HT1080 (cell line): Measurements from ENCODE around the gene VTI1A. TPM values are rescaled to one million over a fixed set of nuclear protein-coding genes. Genes with fewer than 3 reads are reported as not detected.
"Not testable (repeated sequence)": the region's sequence is repeated elsewhere in the genome, so short reads cannot be mapped to it uniquely, and the experiment has no call there.

Experiments used
- DNase-seq: peaks from one replicate; pipeline ENCODE4 v3.0.0-alpha.2; 2015; ENCODE audit warnings: low read depth
- total RNA-seq: library from RNA; depleted of rRNA; stranded (reverse); fragments of >200 nt; shearing (Covaris generic); gene quantifications from 2 replicates; pipeline ENCODE4 v1.2.3, GENCODE V29; 2014

Gene VTI1A
- total RNA-seq, 1 experiment from 2014 or later: 19.5 TPM

DNA sequence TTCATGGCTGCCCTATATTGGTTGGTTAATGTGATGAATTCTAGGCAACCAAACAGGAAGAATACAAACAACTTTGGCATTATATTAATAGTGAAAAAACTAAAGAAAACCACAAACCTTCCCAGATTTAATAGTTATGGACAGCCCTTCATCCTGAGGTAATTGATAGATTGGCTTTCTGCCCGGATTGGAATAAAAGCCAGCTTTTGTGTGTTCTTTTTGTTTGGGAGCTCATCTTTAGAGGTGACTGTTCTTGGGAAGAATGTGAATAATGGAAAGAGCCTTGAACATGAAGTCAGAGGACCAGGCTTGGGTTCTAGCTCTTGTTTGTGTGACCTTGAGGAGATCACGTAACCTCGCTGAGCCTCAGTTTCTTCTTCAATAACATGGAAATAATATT is 92.3 kb downstream of the VTI1A start:
- peak; percentile 3 for DNase-seq

DNA sequence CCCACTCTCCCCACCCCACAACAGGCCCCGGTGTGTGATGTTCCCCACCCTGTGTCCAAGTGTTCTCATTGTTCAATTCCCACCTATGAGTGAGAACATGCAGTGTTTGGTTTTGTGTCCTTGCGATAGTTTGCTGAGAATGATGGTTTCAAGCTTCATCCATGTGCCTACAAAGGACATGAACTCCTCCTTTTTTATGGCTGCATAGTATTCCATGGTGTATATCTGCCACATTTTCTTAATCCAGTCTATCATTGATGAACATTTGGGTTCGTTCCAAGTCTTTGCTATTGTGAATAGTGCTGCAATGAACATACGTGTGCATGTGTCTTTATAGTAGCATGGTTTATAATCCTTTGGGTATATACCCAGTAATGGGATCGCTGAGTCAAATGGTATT is 95.8 kb downstream of the VTI1A start:
- DNase-seq: not testable (repeated sequence)

DNA sequence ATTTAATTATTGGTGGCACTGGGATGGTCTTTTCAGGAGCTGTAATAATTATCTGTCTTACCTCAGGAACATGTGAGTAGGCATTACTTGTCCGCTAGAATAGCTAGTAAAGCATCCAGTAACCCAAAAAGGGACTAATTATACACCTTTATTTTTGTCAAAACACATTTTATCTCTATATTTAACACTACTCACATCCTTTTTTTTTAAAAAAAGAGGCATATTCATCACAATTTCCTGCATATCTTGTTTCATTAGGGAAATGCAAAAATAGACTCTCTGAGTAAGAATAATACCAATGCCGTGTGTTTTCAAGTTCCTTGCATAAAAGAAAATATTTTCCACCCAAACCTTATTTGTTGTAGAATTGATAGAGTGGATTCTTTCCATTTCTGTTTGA is 99.5 kb downstream of the VTI1A start:
- no peak for DNase-seq

DNA sequence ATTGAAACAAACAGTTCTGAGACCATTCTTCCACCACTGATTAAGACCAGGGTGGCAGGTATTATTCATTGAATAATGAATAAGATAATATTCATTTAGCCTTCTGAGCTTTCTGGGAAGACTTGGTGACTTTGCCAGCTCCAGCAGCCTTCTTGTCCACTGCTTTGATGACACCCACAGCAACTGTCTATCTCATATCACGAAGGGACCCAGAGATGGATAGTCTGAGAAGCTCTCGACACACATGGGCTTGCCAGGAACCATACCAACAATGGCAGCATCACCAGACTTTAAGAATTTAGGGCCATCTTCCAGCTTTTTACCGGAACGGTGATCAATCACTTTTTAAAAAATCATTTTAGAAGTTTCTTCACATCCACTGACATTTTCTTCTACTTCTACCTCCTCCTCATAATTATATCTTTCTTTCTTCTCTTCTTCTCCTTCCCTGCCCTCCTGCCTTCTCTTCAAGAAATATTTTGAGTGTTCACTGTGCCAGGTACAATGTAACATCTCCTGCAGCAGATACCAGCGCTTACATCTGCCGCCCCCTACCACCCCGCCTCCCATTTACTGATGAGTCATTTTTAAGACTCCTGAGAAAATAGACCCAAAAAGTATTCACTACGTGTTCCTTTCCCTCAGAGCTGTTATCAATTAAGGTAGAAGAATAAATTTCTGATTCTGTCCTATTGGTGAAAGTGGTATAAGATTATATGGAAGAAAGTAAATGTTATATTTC is 101.7 kb downstream of the VTI1A start:
- DNase-seq: no peak

DNA sequence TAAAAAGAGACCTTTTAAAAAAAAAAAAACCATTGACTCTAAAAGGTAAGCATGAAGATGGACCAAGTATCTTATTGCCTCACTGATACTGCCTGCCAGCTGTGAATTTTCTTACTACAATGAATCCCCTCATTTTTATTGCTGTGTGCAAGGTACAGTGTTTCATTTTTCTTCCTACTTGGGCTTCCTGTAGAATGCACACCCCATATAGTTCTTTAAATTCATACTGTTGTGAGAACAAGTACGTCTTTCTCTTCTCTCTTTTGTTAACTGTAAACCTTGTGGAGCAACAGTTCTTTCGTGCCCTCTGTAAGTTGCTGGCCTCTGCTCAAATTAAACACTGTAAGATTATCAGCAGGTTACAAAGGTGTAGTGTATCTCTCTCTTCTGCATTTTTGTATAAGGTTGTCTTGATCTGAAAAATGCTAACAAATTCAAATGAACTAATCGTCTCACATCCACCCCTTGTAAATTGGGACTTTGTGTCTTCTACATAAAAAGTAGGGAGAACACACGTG is 105.6 kb downstream of the VTI1A start:
- no peak for DNase-seq

DNA sequence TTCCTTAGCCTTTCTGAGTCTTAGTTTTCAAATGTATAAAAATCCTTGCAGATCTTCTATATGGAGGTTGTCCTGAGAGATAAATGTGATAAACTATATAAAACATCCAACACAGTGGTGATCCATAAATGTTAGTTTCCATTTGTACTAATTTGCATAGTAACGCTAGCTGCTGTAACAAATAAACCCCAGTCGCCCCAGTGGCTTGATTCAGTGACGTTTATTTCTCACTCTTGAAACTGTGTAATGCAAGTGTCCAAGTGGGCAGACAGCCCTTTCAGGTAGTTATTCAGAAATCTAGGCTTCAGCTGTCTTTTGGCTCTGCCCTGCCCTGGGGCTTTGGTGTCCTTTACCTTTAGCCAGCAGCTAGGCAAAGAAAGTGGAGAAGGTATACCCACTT is 106.3 kb downstream of the VTI1A start:
- DNase-seq: no peak

DNA sequence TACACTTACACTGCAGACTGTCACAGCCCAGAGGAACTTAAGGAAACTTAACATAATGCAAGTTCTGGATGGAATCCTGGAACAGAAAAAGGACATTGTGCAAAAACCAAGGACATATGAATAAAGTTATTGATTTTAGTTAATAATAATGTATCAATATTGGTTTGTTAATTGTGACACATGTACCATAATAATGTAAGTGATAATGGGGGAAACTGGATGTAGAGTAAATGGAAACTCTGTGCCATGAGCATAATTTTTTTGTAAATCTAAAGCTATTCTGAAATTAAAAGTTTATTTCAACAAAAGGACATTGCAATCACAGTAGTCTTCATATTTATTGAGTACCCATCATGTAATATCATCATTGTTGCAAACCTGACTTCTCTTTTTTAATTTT is 107.2 kb downstream of the VTI1A start:
- no peak for DNase-seq

DNA sequence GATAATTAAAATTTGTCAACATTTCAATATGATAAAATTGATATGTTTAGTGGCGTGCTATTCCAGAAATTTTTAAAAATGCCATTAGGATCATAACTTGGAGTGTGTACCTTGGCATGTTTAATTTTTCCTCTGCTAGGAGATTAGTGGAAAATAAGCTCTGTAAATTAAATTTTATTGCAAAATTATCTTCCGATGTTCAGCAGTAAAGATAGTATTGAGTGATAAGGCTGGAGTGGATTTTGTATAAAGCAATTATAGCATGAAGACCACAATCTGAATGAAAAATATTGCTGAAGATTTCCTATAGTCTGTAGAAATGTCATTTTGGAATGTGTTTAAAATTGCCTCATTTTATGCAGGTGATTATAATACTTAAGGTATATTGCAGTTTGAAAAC is 110.2 kb downstream of the VTI1A start:
- no peak for DNase-seq

DNA sequence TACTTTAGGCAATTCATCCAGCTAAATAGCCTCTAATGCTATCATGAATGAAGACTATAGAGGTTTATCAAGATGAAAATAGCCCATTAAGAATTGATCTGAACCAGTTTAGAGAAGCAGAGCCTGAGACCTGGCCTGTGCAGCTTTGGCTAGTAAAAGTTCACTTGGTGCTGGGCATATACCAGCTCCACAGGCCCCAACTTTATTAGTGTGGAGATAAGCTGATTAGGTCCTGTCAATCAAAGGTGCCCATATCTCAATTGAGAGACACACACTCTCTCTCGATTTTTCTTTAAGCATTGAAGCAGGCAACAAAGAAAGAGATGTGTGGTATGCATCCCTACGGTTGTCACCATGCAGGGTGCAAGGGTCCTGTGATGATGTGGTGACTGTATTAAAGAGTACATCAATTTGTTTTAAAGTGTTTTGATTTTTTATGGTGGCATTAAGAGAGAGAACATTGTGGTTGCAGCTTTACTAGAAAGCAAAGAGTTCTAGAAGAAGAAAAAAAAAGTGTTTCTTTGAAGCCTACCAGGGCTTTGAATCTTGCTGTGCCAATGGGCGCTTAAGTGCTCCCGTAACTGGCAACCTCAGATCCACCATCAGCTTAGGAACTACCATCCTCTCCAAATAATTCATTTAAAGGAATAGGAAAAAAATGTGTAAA is 111.6 kb downstream of the VTI1A start:
- no peak for DNase-seq

DNA sequence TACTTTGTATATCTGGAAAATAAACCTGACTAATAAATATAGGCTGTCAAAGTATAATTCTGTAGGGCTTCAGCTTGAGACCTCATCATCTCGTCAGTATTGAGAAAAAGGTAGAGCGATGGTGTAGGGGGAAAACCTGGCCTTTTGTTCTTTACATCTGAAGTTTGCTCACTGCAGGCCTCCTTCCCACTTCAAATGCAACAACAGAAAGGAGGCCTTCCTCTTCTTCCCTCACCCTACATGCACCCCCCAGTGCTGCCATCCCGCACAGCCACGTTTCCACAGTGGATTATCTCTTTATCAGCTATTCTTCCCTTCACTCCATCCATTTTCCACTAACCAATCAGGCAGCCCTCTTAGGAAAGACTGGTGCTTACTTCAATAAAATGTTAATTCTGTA is 112.3 kb downstream of the VTI1A start:
- DNase-seq: no peak

DNA sequence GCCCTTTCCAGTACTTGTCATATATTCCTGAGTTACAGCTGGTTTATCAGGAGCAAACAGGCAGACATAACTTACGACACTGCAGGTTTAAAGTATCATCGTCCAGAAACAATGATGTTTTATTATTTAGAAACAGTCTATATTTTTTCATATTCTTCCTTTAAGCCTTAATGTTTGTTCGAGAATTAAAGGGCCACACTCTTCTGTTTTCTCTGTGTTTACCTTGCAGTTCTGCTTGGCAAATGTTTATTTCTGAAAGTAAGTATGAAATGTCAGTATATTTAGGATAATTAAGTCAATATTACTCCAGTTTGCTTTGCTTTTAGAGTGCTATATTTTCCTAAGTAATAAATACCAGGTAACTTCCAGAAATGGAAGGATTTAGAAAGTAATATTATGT is 115.1 kb downstream of the VTI1A start:
- no peak for DNase-seq

DNA sequence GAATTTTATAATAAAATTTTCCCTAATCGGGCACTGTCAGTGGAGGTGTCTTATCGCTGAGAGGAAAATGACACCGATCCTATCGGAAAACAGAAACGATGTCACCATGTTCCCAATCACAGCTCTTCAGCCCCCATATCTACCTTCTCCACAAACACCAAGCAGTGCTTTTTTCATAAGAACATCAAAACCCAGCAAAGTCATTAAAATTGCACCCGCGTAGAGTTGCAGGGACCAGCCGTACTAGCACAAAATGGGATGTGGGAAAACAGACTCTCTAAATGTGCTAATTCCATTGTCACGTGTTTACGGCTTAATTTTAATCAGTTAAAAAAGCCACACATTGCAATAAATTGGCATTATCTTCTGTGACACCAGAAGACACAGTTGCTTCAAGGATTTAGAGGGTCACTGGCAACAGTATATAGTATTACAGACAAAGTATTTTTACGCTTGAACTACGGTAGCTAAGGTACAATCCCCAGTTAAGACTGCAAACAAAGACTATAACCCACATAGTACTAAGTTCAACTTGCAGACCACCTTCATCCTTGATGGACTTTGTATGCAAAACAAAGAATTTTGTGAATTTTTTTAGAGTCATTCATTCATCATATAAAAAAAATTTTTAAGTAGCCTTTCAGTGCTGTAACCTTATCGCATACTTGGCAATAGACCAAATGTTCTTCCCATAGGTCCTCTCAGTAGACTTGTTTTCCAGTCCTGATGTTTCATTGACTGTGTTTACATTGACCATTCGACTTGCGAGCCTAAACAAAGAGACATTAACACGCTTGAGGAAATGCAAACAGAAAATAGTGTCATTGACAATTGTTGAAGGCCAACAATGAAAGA is 116.0 kb downstream of the VTI1A start:
- no peak for DNase-seq

DNA sequence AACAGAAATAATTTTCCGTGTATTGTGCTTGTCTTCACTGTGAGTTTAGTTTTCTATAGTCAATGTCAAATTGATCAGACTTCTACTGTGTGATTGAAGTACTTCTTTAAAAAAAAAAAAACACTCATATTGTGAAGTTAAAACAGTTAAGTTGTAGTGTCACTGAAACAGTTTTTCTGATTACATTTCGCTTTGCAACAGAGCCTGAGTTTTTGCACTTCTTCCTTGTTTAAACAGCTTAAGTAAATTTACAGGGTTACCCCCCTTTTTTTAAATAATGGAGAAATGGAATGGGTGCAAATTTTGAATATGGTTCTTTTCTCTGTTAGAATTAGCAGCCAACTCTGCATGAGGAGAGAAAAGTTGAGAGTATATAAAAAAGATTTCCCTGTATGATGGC is 117.3 kb downstream of the VTI1A start:
- no peak for DNase-seq

DNA sequence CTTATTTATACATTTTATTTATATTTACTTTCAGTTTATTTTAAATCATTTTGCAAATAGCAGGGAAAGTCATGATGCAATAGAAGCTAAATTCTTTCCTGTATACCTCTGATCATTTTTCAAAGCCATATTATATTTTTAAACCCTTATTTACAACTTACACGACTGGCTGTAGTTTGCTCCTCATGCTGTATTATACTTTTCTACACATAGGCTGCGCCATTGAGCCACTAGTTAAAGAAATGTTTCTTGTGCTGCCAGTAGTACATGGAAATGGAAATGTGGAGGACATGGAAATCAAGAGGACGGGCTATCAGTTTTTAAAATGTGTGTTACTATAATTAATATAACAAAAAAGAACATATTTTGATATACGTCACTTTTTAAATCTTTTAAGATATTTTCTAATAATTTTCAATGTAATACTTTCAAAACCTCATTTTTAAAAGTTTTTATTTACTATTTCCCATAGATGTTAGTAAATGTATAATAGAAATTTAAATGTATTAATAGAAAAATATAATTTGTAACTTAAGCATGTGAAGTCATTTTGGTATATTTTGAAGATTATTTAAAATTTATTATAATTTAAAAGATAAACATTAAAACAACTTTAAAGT is 118.5 kb downstream of the VTI1A start:
- peak; percentile 70 for DNase-seq

DNA sequence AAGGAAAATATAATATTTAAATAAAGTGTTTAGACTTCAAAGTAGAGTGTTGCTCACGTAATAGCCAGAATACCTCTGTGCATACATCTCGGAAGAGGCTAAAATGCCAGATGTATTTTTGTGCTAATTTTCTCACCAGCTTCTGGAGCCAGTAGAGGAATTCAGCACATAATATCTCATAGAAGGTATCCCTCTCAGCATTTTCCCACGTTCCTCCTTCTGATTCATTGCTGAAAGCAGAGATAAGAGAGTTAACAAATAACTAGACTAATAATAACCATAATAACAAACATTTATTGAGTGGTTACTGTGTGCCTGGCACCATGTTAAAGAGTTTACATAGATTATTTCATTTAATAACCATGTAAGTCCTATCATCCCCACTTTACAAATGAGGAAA is 123.6 kb downstream of the VTI1A start:
- no peak for DNase-seq

DNA sequence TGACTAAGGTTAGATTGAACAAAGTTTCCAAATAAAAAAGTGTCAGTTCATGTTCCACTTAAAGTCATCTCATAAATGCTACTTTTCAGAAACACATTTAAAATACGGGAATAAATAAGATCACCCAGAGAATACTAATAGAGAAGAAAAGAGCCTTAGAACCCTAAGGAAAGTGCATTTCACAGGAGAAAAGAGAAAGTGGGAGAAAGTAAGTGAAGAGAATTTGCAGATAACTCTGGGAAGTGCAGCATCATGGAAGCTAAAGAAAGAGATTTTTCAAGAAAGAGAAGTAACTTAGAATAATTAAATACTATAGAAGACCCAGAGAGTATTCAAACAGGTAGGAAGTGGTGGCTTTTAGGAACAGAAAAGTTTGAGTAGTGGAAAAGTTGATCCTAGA is 132.6 kb downstream of the VTI1A start:
- no peak for DNase-seq

DNA sequence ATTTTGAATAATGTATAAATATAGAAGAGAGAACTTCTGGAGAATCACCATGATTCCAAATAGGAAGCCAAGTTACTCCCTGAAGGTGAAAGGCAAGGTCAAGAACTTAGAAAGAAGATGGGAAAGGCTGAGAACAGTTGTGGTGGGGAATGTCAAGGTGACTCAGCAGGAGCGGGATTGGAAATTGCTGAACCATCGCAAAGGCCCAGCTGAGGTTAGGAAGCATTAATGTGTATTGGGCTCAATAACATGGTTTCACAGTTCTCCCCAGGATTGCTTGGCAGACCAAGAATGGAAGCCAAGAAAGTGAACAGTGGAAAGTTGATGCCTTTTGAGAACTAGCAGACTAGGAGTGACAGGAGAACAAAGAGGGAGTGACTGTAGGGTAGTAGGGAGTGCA is 133.3 kb downstream of the VTI1A start:
- peak; percentile 18 for DNase-seq

DNA sequence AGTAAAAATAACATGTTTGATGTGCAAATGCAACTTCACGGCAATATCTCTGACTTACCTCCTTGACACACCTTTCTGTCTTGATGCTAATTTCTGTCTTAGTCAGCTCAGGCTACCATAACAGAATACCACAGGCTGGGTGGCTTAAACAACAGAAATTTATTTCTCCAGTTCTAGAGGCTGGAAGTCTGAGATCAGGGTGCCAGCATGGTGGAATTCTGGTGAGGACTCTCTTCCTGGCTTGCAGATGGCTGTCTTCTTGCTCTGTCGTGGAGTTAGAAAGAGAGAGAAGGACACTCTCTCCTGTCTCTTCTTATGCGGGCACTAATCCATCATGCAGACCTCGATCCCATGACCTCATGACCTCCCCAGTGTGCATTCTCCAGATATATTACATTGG is 134.9 kb downstream of the VTI1A start:
- no peak for DNase-seq

DNA sequence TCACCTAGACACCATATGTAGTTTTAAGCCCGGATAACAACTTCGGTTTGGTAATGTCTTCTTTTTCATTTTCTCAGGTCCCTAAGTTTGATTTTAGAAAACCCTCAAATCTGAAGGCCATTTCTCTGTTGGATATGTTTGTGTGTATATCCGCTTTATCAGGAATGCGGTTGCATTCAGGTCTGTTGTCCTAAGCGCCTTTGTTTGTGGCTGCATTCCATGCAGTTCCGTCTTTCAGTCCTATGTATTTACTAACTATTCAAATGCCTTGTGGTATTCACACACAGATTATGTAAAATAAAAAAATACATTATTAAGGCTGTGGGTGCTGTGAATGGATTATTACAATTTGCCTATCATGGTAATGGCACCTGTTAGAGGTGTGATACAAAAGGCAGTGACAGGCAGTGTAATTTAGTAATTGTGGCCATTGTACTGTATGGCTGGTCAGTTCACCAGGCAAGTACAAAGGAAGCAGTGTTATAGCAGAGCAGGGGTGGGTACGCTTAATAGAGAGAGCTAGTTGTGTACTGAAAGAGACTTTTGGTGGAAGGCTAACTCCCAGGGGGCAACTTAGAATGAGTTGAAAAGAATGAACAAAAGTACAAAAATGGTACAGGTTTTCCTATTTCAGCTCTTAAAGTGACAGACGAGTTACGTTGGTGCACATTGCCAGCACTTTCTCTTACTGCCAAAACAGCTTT is 136.4 kb downstream of the VTI1A start:
- no peak for DNase-seq

DNA sequence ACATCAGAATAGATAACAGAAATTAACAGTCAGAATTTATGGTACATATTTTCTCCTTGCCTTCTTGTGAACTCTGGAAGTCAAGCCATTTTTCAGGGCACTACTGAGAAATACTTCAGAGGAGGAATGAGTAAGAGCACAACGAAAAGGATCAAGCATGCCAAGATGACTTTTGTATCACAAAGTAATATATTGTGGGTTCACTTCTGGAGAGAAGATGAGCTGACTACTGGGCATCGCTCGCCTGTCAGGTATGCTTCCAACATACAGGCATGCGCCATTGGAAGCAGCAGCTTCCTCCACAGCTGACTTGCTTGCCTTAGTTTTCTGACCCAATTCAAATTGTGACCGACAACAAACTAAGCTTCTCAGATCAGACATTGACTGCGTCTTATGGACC is 137.3 kb downstream of the VTI1A start:
- DNase-seq: peak; percentile 46

DNA sequence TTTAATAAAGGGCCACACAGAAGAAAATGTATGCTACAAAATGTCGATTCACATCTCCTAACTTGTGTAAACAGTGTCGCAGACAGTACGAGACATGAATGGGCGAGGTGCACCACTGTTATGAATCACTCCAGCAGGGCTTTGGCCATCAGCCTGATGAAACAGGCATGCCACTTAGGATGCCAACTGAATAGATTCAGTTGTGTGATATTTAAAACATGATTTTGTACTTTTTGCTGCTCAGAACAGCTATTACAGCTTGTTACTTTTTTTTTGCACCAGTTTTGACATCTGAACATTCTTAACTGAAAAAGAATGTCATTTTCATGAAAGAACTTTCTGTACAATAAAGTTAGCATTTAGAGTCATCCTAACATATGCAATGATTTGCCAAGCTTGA is 138.1 kb downstream of the VTI1A start:
- DNase-seq: peak; percentile 55
